Activated CD4-positive, CD25-positive, alpha-beta regulatory T cell treated with anti-CD3 and anti-CD28 coated beads, Interleukin-2, amount 50 U/mL, for 16 hours (primary cell): Measurements from ENCODE around the gene GNGT2.

Experiments
- DNase-seq: peaks from one replicate; pipeline ENCODE4 v3.0.0-alpha.2; 2020; ENCODE audit warnings: low read depth, low spot score

The GNGT2 gene

DNA sequence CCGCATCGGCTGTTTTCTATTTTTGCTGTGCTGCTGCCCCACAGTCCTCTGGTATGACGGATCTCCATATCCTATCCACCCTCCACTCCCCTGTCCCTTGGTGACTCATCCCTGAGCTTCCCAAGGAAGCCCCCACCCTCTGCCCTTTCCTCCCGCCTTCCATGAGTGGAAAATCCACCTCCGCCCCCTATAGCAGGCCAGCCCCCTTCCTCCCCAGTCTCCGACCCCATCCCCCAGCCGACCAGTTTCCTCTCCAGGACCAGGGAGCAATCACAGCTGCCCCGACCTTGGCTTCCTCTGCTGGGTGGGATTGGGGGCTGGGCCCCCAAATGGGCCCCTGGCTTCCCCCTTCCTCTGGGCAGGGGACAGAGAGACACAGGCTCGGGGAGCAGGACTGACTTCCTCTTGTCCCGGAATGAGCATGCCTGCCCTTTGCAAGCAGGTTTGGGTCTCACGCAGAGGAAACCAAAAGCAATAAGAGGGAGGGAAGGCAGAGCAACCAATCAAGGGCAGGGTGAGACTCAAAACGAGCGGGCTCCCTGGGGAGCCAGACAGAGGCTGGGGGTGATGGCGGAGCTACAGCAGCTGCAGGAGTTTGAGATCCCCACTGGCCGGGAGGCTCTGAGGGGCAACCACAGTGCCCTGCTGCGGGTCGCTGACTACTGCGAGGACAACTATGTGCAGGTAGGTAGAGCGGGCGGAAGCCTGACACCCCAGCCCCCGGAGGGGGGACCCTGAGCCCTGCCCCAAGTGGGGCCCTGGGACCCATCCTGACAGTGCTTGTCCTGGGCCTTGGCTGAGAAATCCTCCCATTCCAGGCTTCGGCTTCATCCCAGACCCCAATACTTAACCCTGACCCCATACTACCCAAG is at the start of gene GNGT2, which contains the start of gene ABI3:
TSS of gene GNGT2 (minus strand) at position 417 of the 872 bp plus-strand sequence. CDS start 3,152 bp downstream, outside the sequence.
TSS of gene ABI3 (plus strand) at position 550 of the 872 bp plus-strand sequence. CDS start at position 568, 18 bp downstream.
- DNase-seq = no peak

- no peak for DNase-seq
Observed at GRCh38 chr17:49259663-49260010, 49.3 kb upstream of the GNGT2 start.

- no peak for DNase-seq
Observed at GRCh38 chr17:49258394-49258793, 48.0 kb upstream of the GNGT2 start.

DNA sequence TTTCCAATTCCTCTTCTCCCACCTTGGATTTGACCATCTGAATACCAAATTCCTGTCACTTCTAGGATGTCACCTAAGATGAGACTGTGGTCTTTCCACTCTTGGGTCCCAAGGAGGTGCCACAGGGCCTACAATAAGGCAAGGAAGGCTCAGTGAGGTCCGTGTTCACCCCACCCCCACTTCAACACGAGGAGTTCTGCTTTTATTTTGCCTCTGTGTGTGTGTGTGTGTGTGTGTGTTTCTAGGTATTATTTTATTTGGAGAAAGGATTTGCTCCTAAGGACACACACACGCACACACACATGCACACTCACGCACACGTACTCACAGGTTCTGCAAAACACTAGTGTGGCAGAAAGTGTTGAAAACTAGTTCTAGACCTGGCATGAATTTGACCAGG is 44.8 kb upstream of the GNGT2 start:
- no peak for DNase-seq

GRCh38 chr17:49254066-49254465 is 43.7 kb upstream of the GNGT2 start:
- no peak for DNase-seq

DNA sequence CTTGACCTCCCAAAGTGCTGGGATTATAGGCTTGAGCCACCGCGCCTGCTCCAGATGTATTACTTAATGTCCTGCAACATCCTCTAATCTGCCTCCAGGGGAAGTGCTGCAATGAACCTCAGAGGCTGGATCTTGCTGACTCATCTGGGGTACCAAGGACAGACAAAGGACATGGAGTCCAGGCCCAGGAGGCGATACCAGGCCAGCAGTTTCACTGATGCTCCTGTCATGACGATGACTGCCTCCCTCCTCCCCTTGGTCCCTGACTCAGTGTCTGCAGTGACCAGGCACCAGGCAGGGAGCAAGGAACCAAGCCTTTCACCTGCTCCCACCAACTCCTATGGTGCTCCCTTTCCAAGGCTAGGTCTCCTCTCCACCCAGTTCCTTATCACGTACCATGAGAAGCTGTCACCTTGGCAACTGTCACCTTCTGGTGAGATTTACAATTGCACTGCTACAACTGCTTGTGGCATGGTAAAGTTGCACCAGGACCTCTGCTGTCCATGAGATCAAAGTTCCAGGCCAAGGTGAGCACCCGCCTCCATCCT is 41.8 kb upstream of the GNGT2 start:
- no peak for DNase-seq

DNA sequence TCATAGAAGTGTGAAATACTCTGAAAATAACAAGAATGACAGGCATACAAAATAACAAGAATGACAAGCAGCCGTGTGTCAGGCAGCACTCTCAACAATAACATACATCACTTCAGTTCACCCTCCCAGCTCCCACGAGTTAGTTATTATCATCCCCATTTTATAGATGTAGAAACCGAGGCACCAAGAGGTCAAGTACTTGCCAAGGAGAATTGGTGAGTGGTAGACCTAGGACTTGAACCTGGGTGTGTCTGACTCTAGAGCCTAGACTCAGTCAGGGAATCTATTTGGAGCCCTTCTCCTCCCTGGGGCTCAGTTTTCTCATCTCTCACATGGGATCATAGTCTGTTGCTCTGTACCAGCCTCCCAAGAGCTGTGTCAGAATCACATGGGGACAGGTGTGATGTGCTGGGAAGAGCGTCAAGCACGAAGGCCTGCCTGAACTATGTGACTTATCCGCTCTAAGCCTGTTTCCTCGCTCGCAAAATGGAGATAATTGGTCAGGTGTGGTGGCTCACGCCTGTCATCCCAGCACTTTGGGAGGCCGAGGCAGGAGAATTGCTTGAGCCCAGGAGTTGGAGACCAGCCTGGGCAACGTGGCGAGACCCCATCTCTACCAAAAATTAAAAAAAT is 39.6 kb upstream of the GNGT2 start:
- no peak for DNase-seq

DNA sequence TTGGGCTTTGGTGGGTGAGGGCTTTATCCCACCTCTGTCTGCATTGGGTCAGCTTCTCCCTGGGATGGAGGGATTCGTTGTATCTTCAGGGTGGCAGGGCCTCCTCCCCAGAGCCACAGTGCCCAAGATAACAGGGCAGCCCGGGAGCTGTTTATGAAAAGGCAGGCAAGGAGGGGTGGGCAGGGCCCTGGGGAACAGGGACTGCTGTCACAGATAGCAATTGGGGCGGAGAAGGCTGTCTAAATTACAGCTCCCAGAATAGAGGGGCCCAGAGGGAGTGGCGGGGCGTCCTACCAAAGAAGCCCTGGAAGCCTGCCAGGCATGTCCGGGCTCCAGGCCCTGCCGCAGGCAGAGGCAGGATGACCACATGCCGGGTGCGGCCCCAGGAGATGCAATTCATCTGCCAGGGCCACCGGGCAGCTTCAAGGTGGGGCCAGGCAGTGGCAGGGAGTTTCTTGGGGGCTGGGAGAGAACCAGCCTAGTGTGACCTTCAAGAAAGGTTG is 39.0 kb upstream of the GNGT2 start:
- no peak for DNase-seq

- no peak for DNase-seq
Observed at GRCh38 chr17:49247944-49248343, 37.6 kb upstream of the GNGT2 start.

DNA sequence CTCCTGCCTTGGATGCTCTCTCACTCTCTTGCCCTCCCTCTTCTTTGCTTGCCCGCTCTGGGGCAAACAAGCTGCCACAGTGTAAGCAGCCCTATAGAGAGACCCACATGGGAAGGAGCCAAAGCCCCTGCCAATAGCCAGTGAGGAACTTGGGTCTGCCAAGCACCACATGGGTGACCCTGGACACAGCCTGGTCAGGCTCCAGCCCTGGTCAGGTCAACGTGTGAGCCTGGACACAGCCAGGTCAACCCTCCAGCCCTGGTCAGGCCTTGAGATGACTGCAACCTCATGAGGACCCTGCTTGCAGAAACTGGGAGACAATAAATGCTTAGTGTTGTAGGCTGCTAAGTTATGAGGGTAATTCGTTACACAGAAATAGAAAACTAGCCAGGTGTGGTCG is 34.5 kb upstream of the GNGT2 start:
- DNase-seq = no peak

DNA sequence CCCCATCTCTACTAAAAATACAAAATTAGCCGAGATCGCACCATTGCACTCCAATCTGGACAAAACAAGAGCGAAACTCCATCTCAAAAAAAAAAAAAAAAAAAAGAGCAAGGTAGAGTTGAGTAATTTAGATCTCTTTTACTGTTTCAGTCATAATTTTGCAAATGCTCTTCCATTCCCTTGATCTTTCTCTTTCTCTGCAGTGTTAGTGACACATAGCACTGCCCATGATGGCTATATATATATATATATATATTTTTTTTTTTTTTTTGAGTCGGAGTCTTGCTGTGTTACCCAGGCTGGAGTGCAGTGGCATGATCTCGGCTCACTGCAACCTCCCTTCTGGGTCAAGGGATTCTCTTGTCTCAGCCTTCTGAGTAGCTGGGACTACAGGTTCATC is 32.4 kb upstream of the GNGT2 start:
- no peak for DNase-seq

DNA sequence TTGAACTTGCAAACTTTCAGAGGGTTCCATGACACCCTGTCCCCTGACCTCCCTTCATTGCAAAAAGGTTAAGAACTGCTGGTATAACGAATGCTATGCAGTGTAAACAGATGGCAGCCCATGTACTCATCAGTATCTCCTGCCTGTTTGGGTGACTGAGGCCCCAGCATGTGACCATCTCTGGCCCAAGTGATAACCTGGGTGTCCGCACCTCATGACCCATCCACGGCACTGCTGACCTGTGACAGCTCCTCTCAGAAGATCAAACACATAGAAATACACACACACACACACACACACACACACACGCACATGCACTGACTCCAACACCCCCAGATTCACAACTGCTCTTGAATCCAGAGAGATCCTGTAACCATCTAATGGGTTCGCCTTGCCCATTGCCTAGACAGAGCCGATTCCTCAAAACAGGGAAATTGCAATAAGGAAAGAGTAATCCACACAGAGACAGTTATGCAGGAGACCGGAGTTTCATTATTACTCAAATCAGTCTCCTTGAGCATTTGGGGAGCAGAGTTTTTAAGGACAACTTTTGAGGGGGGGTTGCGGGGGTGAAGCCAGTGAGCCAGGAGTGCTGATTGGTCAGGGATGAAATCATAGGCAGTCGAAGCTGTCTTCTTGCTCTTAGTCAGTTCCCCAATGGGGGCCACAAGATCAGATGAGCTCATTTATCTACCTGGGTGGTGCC is 31.5 kb upstream of the GNGT2 start:
- no peak for DNase-seq

GRCh38 chr17:49241040-49241439 is 30.7 kb upstream of the GNGT2 start:
- DNase-seq = no peak

GRCh38 chr17:49240619-49241018 is 30.2 kb upstream of the GNGT2 start:
- no peak for DNase-seq

DNA sequence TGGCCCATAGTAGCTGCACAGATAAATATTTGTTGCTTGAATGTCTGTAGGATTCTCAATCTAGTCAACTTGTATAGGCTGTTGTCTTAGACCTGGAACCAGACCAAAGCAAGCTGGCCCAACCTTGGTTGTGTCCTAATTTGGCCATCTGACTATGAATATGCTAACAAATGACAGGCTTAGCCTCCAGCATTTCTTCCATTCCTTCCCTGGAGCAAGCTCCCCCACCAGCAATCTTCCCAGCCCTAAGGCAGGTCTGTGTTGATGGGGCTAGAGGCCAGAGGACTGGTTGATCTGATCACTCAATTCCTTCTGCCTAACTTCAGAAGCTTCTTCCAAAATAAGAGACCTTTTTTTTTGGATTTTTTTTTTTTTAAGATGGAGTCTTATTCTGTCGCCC is 29.6 kb upstream of the GNGT2 start:
- DNase-seq = no peak

GRCh38 chr17:49235896-49236295 is 25.5 kb upstream of the GNGT2 start:
- DNase-seq = no peak

DNA sequence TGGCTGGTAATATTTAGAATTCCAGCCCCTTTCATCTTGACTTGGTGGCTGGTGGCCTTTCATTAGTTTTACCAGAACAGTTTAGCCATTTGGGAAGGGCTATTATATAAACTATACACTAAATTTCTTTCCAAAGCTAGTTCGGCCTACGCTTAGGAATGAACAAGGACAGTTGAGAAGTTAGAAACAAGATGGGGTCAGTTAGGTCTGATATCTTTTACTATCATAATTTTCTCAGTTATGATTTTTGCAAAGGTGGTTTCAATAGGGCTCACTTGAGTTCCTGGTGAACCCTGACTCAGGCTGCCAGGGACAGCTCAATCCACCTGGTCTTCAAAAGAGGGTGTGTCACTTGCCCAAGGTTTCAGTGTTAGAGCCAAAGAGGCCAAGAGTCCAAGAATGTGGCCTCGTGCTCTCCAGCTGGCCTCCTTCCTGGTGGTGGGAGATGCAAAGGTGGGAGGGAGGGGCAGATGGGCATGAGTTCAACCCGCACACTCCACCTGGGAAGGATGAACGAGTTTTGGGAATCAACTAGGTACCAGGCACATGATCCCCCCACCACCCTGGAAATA is 24.2 kb upstream of the GNGT2 start:
- no peak for DNase-seq

GRCh38 chr17:49231563-49231894 is 21.2 kb upstream of the GNGT2 start:
- no peak for DNase-seq

DNA sequence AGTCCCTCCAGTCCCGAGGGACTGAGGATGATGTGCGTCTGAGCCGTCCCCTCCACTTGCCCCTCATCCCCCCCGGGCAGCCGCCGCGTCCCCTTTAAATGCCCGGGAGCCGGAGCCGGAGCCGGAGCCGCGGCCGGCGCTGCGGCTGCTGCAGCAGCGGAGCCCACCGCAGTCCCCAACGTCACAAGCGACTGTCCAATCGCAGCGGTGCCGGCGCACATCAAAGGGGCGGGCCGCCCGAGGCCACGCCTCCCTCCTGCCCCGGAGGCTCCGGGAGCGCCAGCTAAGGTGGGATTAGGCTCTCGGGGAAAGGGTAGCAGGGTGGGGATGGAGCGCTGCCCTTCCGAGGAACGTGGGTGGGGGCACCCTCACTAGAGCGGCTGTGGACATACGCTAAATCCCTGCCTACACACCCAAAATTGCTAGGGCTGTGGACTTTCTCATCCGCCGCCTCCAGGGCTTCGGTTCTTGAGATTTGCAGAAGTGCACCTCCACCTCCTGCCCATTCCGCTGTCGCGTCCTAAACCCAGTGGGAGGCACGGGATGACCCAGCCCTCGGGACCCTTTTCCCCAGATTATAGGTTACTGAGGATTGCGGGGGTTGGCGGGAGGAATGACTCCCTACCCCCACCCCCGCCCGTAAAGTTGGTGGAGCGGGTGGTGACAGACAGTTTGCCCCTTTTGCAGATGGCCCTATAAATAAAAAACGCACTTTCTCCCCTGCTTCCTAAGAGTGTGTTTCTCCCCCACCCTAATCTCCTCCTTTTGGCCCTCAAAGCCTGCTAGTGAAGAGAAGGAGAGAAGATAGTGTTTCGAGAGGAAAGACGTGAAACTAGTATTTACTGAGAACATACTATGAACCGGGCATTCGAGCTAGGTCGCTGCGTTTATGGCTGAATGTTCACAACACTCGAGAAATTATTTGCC is 20.5 kb upstream of the GNGT2 start, which contains the start of gene PHOSPHO1:
TSS of gene PHOSPHO1 (minus strand) at position 152 of the 927 bp plus-strand sequence. CDS start 4,096 bp downstream, outside the sequence.
- DNase-seq = peak; percentile 59

- no peak for DNase-seq
Observed at GRCh38 chr17:49229805-49230600, 19.6 kb upstream of the GNGT2 start.
